BJ (cell line): Measurements from ENCODE around the gene STOML3. TPM values are rescaled to one million over a fixed set of nuclear protein-coding genes. Genes with fewer than 3 reads are reported as not detected.

ENCODE experiments used
- CTCF ChIA-PET: fragments of 350-600 bp; formaldehyde crosslinking; extraction: SDS; loops from one replicate; lab custom pipeline; 2021; ENCODE audit warnings: antibody characterized with exemption, inconsistent platforms; lab: Yijun Ruan, JAX
- POLR2A ChIA-PET: fragments of 300-600 bp; sonication (Branson Sonifier 250); formaldehyde crosslinking; extraction: SDS; loops from one replicate; lab custom pipeline; 2021; ENCODE audit warnings: antibody characterized with exemption; lab: Charles Lee
- DNase-seq: peaks from one replicate; pipeline ENCODE4 v3.0.0-alpha.2; 2011; ENCODE audit warnings: low read depth
- H3K27me3 ChIP-seq: 2 replicates; pipeline ENCODE4 v1.6.0; 2011; ENCODE audit warnings: low read length; ENCODE audit not compliant: control insufficient read depth, insufficient read depth
- H3K36me3 ChIP-seq: 2 replicates; pipeline ENCODE4 v1.5.1; 2011; ENCODE audit warnings: low read length; ENCODE audit not compliant: control insufficient read depth, insufficient read depth
- H3K4me3 ChIP-seq: 2 replicates; pipeline ENCODE4 v1.5.1; 2011; ENCODE audit warnings: low read depth, mild to moderate bottlenecking, control low read depth, low read length
- polyA plus RNA-seq: library from polyadenylated mRNA; depleted of rRNA; stranded (reverse); fragments of >200 nt; gene quantifications from 2 replicates; pipeline ENCODE4 v1.2.3, GENCODE V29; 2011
- TF ChIP-seq, protein P1 (sequence below): IDR thresholded peaks from 2 replicates; pipeline ENCODE4 v1.5.1; 2011; ENCODE audit warnings: low read depth, mild to moderate bottlenecking, control low read depth, inconsistent platforms, low read length, moderate library complexity; ENCODE audit not compliant: insufficient read depth

STOML3 gene
- polyA plus RNA-seq, 1 experiment: not detected

DNA sequence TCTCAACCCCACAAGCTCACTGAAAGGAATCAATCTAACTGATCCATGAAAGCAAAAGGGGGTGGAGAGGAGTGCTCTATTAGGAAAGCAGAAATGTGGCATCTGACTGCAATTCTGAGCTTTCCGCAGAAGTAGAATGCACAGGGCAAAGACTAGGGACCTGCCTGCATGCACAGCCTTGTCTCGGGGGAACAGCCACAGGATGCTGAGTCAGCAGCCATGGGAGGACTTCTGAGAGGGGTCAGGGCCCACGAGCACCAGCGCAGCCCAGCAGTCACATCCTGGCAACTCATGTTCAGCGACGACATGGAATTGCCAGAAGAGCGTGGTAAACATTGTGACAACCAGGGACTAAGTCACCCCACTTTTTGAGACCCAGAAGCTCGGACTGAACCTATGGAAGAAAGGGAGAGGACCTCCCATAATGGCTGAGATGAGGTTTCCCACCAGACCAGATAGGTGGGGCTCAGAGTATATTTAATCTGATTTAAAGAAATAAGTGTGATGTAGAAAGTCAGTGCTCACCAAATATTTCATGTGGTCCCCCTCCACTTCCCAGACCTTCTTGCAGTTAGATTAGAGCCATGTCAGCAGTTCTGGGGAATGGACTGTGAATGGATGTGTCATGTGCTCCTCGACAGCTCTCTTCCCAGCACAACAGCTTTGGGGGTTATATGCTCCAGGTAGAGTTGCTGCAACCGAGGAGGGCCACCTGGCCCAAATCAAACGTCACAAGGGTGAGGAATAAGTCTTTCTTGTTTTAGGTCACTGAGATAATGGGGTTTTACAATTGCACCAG, 32.6 kb downstream of the STOML3 start:
- CTCF ChIA-PET: interaction anchor here (0.5 to 0.6 kb wide), 2 partner anchors 125 to 727 kb away, joined by 3 read pairs; no protein-coding TSS in a partner anchor
- TF ChIP-seq, protein P1, sequence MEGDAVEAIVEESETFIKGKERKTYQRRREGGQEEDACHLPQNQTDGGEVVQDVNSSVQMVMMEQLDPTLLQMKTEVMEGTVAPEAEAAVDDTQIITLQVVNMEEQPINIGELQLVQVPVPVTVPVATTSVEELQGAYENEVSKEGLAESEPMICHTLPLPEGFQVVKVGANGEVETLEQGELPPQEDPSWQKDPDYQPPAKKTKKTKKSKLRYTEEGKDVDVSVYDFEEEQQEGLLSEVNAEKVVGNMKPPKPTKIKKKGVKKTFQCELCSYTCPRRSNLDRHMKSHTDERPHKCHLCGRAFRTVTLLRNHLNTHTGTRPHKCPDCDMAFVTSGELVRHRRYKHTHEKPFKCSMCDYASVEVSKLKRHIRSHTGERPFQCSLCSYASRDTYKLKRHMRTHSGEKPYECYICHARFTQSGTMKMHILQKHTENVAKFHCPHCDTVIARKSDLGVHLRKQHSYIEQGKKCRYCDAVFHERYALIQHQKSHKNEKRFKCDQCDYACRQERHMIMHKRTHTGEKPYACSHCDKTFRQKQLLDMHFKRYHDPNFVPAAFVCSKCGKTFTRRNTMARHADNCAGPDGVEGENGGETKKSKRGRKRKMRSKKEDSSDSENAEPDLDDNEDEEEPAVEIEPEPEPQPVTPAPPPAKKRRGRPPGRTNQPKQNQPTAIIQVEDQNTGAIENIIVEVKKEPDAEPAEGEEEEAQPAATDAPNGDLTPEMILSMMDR: no peak
- DNase-seq: no peak
- POLR2A ChIA-PET: no interaction called here
- Histone ChIP-seq H3K36me3 (no peaks in the 10 kb centered on the region), H3K4me3 (no peak overlapping the region), H3K27me3 (no peaks in the 10 kb centered on the region)

DNA sequence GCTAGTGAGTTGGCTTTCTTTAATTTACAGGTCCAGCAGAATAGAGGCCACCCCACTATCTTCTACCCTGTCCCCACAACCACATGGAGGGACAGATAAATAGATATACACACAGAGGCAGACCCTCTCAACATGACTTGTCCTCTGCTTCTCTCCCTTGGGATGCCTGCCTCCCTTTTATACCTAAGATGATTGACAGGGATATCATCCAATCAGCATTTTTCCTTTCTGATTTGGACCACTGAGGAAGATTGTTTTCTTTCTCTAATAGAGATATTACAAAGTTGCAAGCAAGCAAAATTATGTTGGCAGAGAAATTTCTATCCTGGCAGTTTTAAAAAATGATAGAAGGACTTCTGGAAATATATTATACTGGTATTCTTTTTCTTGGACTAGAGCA, 35.8 kb downstream of the STOML3 start:
- ChIA-PET CTCF (no interaction called here), POLR2A (no interaction called here)
- DNase-seq: no peak
- TF ChIP-seq, protein P1: no peak
- Histone ChIP-seq H3K27me3 (no peaks in the 10 kb centered on the region), H3K36me3 (no peaks in the 10 kb centered on the region), H3K4me3 (no peak overlapping the region)

DNA sequence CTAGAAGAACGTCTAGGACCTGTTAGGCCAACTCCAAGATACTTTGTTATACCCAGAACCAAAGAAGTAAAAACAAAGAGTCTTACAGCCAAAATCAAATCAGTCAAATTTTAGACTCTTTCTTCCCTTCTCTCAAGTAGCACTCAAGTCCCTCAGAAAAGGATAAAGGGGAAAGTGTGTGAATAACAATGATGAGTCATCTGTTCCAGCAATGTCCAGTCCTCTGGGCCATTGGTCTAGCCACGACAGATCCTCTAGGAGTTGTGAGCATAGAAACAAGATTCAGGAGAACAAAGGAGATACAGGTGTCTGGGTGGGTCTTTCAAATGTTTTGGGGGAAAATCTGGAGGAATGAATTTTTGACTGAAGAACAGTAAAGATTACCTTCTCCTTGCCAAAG, 36.3 kb downstream of the STOML3 start:
- no peak for DNase-seq
- no peak overlapping the region for H3K4me3 ChIP-seq
- TF ChIP-seq, protein P1: no peak
- no peaks in the 10 kb centered on the region for H3K27me3 ChIP-seq
- POLR2A ChIA-PET: no interaction called here
- no peaks in the 10 kb centered on the region for H3K36me3 ChIP-seq
- CTCF ChIA-PET: no interaction called here

DNA sequence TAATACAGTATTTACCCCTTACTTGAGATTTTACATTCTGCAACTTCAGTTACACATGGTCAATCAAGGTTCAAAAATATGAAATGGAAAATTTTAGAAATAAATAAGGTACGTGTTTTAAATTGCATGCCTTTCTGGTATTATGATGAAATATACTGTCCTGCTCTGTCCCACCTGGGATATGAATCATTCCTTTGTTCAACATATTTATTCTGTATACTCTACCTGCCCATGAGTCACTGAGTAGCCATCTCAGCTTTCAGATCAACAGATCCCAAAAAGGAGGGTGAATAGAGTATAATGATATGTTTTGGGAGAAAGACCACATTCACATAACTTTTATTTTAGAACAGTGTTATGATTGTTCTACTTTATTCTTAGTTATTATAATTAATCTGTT, 37.8 kb downstream of the STOML3 start:
- TF ChIP-seq, protein P1: no peak
- DNase-seq: no peak
- no peak overlapping the region for H3K4me3 ChIP-seq
- no peaks in the 10 kb centered on the region for H3K36me3 ChIP-seq
- CTCF ChIA-PET: interaction anchor here (0.6 kb wide), 1 partner anchor 8 kb away, joined by 3 read pairs; no protein-coding TSS in a partner anchor
- POLR2A ChIA-PET: no interaction called here
- no peaks in the 10 kb centered on the region for H3K27me3 ChIP-seq

DNA sequence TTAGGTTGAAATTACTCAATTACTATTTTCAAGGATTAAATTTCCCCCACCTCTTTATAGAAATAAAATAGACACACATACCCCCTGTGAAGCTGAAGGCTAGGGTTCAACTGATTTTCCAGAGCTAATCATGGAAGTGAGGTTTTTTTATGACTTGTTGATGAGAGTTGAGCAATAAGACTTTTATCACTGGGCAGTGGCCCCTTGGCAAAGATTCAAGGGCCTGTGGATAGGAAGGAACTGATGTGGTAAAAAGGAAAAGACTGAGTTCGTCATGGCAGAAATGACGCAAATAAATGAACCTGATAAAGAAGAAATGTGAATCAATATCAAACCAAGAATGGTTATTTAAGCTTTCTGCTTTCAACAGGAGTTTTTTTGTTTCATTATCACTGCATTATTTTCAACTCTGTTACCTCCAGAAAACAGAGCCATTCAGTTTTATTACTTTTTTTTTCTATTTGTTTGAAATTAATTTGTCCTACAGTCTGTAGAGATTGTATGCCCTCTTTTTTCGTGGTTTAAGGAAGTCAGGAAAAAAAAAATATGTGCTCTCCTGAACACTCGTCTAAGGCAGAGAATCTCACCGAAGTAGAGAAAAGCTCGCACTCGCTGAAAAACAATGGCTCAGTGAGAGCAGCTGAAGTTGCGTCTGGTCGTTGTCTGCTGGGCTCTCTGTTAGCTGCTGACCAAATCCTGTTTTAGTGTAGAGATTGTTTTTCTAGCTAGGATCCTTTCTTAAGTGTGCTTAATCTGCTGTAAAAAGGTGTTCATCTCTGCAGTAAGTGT, 38.9 kb downstream of the STOML3 start:
- no peak for DNase-seq
- ChIA-PET POLR2A (no interaction called here), CTCF (no interaction called here)
- Histone ChIP-seq H3K4me3 (no peak overlapping the region), H3K36me3 (no peaks in the 10 kb centered on the region), H3K27me3 (no peaks in the 10 kb centered on the region)
- TF ChIP-seq, protein P1: no peak
